Activated B cell treated with CpG ODN at 0.5 μM for 24 hours (primary cell): Measurements from ENCODE around the gene KRTAP11-1. TPM values are rescaled to one million over a fixed set of nuclear protein-coding genes. Genes with fewer than 3 reads are reported as not detected.

Source experiments
- ATAC-seq: fragments of 200-7000 bp; cut with Tn5 transposase; one replicate; pipeline ENCODE4 v1.10.0; 2021; ENCODE audit warnings: low read depth, mild to moderate bottlenecking, moderate library complexity
- CTCF ChIA-PET: fragments of 350-600 bp; sonication (Branson Sonifier 250); formaldehyde crosslinking; loops from one replicate; lab custom pipeline; 2021; ENCODE audit warnings: antibody characterized with exemption; lab: Charles Lee
- POLR2A ChIA-PET: fragments of 350-600 bp; sonication (Branson Sonifier 250); formaldehyde crosslinking; loops from one replicate; lab custom pipeline; 2021; ENCODE audit warnings: antibody characterized with exemption; lab: Charles Lee
- DNase-seq: peaks from one replicate; pipeline ENCODE4 v3.0.0; 2022
- H3K27ac Mint-ChIP-seq: one replicate; pipeline ENCODE4 v1.8.0; 2020; ENCODE audit warnings: mixed read lengths
- H3K27me3 Mint-ChIP-seq: one replicate; pipeline ENCODE4 v1.8.0; 2021; ENCODE audit warnings: mixed read lengths
- H3K36me3 Mint-ChIP-seq: one replicate; pipeline ENCODE4 v1.8.0; 2021; ENCODE audit warnings: low read depth, mixed read lengths
- H3K4me1 Mint-ChIP-seq: one replicate; pipeline ENCODE4 v1.8.0; 2021; ENCODE audit warnings: mixed read lengths
- H3K4me3 Mint-ChIP-seq: one replicate; pipeline ENCODE4 v1.8.0; 2020; ENCODE audit warnings: mild to moderate bottlenecking, mixed read lengths
- H3K9me3 Mint-ChIP-seq: one replicate; pipeline ENCODE4 v1.8.0; 2020; ENCODE audit warnings: mixed read lengths
- intact Hi-C: fragments of 100-400 bp; cut with micrococcal nuclease; formaldehyde crosslinking; loops from one replicate; pipeline ENCODE4 v1.15.1; 2024
- total RNA-seq: library from RNA; stranded (reverse); gene quantifications from 2 replicates; pipeline ENCODE4 v1.2.3, GENCODE V29; 2022
- TF ChIP-seq, protein P1 (sequence below): fragments of 200-600 bp; IDR thresholded peaks from one replicate; pipeline ENCODE4 v1.8.0; 2022; ENCODE audit warnings: antibody characterized with exemption, mild to moderate bottlenecking

KRTAP11-1 gene
- total RNA-seq, 1 donor from 2014 or later = not detected

DNA sequence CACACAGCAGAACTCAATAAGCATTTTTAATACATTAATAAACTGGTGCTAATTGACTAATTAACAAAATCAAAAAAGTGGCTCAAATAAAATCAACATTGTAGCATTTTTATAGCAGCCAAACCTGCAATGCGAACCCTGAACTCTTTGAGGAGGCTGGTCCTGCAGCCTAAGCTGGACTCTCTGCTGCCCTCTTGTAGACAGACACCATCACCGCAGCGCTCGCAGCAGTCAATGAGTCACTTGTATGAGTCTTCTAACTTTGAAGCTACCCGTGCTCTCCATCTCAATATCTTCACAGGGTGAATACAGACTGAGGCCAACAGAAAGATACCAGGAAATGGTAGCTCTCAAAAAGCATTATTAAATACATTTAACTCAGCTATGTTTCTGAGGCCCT lies 42.1 kb downstream of the KRTAP11-1 start:
- H3K27ac Mint-ChIP-seq = no peak overlapping the region
- CTCF ChIA-PET = no interaction called here

DNA sequence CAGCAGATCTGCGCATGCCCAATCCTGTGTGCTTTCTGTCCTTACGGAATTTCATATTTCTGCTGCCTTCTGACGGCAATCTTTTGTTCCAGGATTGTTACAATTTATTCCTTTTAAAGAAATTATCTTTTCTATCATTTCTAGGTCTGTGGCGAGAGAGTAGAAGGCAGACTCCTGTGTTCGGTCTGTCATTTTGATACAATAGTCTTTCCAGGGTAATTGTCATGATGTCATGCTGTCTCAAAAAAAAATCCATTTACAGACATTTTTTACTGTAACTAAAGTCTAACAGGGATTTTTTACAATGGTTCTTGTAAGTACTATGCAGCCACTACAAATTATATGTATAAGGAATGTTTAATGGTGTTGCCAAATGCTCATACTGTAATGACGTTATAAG lies 42.8 kb downstream of the KRTAP11-1 start:
- ChIA-PET POLR2A (no interaction called here), CTCF (no interaction called here)
- no peaks in the 10 kb centered on the region for H3K27me3 Mint-ChIP-seq
- DNase-seq = no peak
- H3K9me3 Mint-ChIP-seq = no peaks in the 10 kb centered on the region
- no peak overlapping the region for H3K4me3 Mint-ChIP-seq
- no peaks in the 10 kb centered on the region for H3K36me3 Mint-ChIP-seq
- ATAC-seq = no peak
- no peaks in the 10 kb centered on the region for H3K4me1 Mint-ChIP-seq
- no peak overlapping the region for H3K27ac Mint-ChIP-seq
- intact Hi-C loops = no loop called here
- TF ChIP-seq, protein P1, sequence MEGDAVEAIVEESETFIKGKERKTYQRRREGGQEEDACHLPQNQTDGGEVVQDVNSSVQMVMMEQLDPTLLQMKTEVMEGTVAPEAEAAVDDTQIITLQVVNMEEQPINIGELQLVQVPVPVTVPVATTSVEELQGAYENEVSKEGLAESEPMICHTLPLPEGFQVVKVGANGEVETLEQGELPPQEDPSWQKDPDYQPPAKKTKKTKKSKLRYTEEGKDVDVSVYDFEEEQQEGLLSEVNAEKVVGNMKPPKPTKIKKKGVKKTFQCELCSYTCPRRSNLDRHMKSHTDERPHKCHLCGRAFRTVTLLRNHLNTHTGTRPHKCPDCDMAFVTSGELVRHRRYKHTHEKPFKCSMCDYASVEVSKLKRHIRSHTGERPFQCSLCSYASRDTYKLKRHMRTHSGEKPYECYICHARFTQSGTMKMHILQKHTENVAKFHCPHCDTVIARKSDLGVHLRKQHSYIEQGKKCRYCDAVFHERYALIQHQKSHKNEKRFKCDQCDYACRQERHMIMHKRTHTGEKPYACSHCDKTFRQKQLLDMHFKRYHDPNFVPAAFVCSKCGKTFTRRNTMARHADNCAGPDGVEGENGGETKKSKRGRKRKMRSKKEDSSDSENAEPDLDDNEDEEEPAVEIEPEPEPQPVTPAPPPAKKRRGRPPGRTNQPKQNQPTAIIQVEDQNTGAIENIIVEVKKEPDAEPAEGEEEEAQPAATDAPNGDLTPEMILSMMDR = no peak

More for the DNA sequence above, 42.1 kb downstream of the KRTAP11-1 start:
- POLR2A ChIA-PET = no interaction called here
- intact Hi-C loops = no loop called here
- ATAC-seq (no peak), DNase-seq (no peak)
- Mint-ChIP-seq H3K36me3 (no peaks in the 10 kb centered on the region), H3K9me3 (no peaks in the 10 kb centered on the region), H3K4me3 (no peak overlapping the region), H3K4me1 (no peaks in the 10 kb centered on the region), H3K27me3 (no peaks in the 10 kb centered on the region)
- TF ChIP-seq, protein P1 = no peak

DNA sequence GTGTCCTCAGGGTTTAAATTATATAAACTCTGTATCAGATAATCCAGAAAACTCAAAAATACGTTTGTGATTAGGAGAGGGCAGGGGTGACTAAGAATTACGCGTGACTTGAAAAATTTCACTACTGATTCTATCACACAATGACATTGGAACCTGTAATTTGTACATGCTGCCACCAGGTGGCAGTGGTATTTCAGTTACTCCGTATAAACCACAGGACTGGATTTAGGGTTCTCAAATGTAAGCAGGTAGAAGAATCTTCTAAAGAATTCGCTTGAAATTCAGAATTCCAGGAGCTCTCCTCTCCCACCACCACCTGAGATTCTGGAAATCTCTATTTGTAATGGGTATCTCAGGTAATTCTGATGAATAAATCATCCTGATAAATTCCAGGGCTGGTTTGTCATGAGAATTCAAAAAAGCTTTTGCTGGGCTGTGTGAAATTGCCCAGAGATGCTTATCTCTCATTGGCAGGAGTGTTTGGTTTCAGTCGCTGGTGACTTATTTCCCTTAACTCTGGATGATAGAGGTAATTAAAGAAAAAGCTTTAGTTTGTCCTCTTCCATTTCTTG lies 50.1 kb downstream of the KRTAP11-1 start:
- ATAC-seq = no peak

More for the DNA sequence above, 50.1 kb downstream of the KRTAP11-1 start:
- CTCF ChIA-PET = interaction anchor here (1.1 kb wide), 1 partner anchor 256 kb away, joined by 6 read pairs; no protein-coding TSS in a partner anchor
- Mint-ChIP-seq H3K27ac (no peak overlapping the region), H3K27me3 (no peaks in the 10 kb centered on the region), H3K4me3 (no peak overlapping the region), H3K36me3 (no peaks in the 10 kb centered on the region), H3K9me3 (peaks cover 4% of the 10 kb centered on the region), H3K4me1 (no peaks in the 10 kb centered on the region)
- no peak for DNase-seq
- TF ChIP-seq, protein P1 = no peak
- intact Hi-C loops = no loop called here
- POLR2A ChIA-PET = no interaction called here

Other genes with a start within 250 kb of the KRTAP11-1 start
- gene KRTAP20-2, start 246.4 kb downstream of the KRTAP11-1 start, total RNA-seq = not detected in 2 replicates
- not detected in 2 replicates for gene KRTAP20-3, start 238.7 kb downstream of the KRTAP11-1 start, total RNA-seq
- not detected in 2 replicates for gene KRTAP21-3, start 162.8 kb downstream of the KRTAP11-1 start, total RNA-seq
- gene KRTAP21-2, start 134.3 kb downstream of the KRTAP11-1 start, total RNA-seq = not detected in 2 replicates
- not detected in 2 replicates for gene KRTAP21-1, start 126.2 kb downstream of the KRTAP11-1 start, total RNA-seq
- not detected in 2 replicates for gene KRTAP8-1, start 68.3 kb downstream of the KRTAP11-1 start, total RNA-seq
- not detected in 2 replicates for gene KRTAP7-1, start 51.8 kb downstream of the KRTAP11-1 start, total RNA-seq
- gene KRTAP19-8, start 156.9 kb upstream of the KRTAP11-1 start, total RNA-seq = not detected in 2 replicates